ACC112 (cell line): ENCODE data around the gene TMEM239.

ENCODE experiments used
- H2AFZ ChIP-seq: fragments of 200-600 bp; sonication (generic); one replicate; pipeline ENCODE4 v1.6.0; 2017; ENCODE audit warnings: antibody characterized with exemption, low read length; ENCODE audit not compliant: unreplicated experiment
- H3K27ac ChIP-seq: fragments of 200-600 bp; sonication (generic); 2 replicates; pipeline ENCODE4 v1.5.1; 2014; ENCODE audit warnings: low read depth, mild to moderate bottlenecking, antibody characterized with exemption, low read length, moderate library complexity
- H3K27me3 ChIP-seq: fragments of 200-600 bp; sonication (generic); 2 replicates; pipeline ENCODE4 v1.6.1; 2014; ENCODE audit warnings: mild to moderate bottlenecking, antibody characterized with exemption, low read length, moderate library complexity, mixed read lengths; ENCODE audit not compliant: insufficient read depth
- H3K36me3 ChIP-seq: fragments of 200-600 bp; sonication (generic); 2 replicates; pipeline ENCODE4 v1.6.1; 2016; ENCODE audit warnings: mild to moderate bottlenecking, antibody characterized with exemption, low read length, moderate library complexity, mixed read lengths; ENCODE audit not compliant: insufficient read depth
- H3K4me1 ChIP-seq: fragments of 200-600 bp; sonication (generic); one replicate; pipeline ENCODE4 v1.6.1; 2016; ENCODE audit warnings: low read length, mixed read lengths; ENCODE audit not compliant: insufficient read depth, unreplicated experiment, control insufficient read depth
- H3K4me3 ChIP-seq: fragments of 200-600 bp; sonication (generic); 2 replicates; pipeline ENCODE4 v1.5.1; 2014; ENCODE audit warnings: mild to moderate bottlenecking, low read depth, low read length
- H3K79me2 ChIP-seq: fragments of 200-600 bp; sonication (generic); one replicate; pipeline ENCODE4 v1.6.0; 2016; ENCODE audit warnings: low read length; ENCODE audit not compliant: control insufficient read depth, unreplicated experiment, insufficient read depth

Gene TMEM239

GRCh38 chr20:2793471-2793870 is 22.7 kb upstream of the TMEM239 start:
- no peaks in the 10 kb centered on the region for H3K79me2 ChIP-seq
- H3K4me1 ChIP-seq: no peaks in the 10 kb centered on the region
- no peaks in the 10 kb centered on the region for H3K36me3 ChIP-seq
- no peak overlapping the region for H2AFZ ChIP-seq
- H3K4me3 ChIP-seq: no peak overlapping the region
- no peak overlapping the region for H3K27ac ChIP-seq
- peaks cover 65% of the 10 kb centered on the region for H3K27me3 ChIP-seq

- Histone ChIP-seq H3K79me2 (no peaks in the 10 kb centered on the region), H3K4me3 (no peak overlapping the region), H3K36me3 (no peaks in the 10 kb centered on the region), H3K27me3 (peaks cover 60% of the 10 kb centered on the region), H3K27ac (no peak overlapping the region), H2AFZ (no peak overlapping the region), H3K4me1 (no peaks in the 10 kb centered on the region)
These were observed 21.9 kb upstream of the TMEM239 start for GRCh38 chr20:2794202-2794748.

DNA sequence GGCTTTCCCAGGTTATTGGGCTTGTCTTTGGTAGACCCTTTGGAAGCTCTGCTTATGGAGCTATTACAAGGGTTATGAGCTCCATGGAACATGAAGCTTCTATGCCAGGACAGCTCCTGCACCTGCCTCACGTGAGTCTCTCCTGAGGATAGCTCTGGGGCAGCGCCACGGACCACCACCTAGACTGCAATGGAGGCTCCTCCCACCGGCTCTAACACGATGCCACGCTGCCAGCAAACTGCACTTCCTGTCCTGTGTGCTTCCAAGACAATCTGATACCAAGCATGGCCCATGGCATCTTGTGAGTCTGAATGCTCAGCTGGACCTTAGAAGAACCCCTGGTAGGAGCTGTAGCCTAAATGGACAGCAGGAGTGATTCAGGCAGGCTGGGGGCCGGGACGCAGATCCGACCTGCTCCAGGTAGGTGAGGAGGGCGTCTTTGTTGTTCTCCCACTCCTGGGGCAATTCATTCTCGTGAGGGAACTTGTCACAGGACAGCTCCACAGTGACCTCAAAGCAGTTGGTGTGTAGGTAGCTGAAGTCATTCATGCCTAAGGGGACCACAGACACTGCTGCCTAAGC is 21.2 kb upstream of the TMEM239 start:
- no peaks in the 10 kb centered on the region for H3K36me3 ChIP-seq
- H3K27me3 ChIP-seq: peaks cover 60% of the 10 kb centered on the region
- H3K4me1 ChIP-seq: no peaks in the 10 kb centered on the region

DNA sequence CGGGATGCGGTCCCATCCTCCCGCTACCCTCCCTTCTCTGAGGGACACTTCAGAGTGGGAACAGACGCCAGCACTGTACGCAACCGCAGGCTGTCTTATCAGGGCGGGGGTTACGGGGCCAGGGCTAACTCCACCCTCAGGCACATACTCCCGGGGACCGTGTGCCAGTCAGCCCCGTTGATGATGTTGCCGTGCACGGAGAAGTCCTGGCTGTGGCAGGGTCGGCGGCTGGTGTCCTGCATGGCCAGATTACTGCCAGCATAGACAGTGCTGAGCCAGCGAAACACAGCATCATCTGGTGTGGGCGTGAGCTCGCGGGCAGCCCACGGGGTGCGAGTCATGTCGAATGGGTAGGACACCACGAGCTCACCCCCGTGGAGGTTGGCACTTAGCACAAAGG is 20.7 kb upstream of the TMEM239 start:
- Histone ChIP-seq H3K4me3 (no peak overlapping the region), H3K4me1 (no peaks in the 10 kb centered on the region), H2AFZ (no peak overlapping the region), H3K79me2 (no peaks in the 10 kb centered on the region), H3K36me3 (no peaks in the 10 kb centered on the region), H3K27ac (no peak overlapping the region), H3K27me3 (peaks cover 65% of the 10 kb centered on the region)

More for the DNA sequence above, 21.2 kb upstream of the TMEM239 start:
- H3K4me3 ChIP-seq: no peak overlapping the region
- H3K27ac ChIP-seq: no peak overlapping the region
- no peak overlapping the region for H2AFZ ChIP-seq
- H3K79me2 ChIP-seq: no peaks in the 10 kb centered on the region

DNA sequence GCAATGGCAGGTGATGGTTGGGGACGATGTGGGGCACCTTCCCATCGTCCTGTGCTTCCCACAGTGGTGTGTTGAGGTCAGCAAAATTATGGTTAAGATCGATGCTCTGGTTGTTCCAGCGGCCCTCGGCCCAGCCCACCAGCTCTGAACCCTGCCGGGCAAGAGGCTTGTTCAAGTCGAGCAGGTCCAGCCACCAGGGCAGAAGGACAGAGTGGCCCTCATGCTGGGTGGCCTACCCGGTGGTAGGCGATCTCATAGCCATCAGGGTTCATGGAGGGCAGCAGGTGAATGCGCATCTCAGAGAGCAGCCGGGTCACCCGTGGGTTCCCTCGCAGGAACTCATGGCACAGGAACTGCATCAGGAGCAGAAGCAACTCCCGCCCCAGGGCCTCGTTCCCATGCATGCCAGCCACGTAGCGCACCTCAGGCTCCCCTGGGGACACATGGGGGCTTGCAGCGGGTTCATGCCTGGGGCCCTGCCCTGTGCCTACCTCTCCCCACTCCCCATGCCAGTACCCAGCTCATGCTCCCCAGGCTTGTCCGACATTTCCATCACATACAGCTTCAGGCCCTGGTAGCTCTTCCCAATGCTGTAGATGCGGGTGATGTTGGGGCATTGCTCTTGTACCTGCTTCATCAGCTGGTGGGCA is 20.0 kb upstream of the TMEM239 start:
- Histone ChIP-seq H3K36me3 (no peaks in the 10 kb centered on the region), H3K4me3 (no peak overlapping the region), H2AFZ (no peak overlapping the region), H3K79me2 (no peaks in the 10 kb centered on the region), H3K4me1 (no peaks in the 10 kb centered on the region), H3K27ac (no peak overlapping the region), H3K27me3 (peaks cover 66% of the 10 kb centered on the region)

DNA sequence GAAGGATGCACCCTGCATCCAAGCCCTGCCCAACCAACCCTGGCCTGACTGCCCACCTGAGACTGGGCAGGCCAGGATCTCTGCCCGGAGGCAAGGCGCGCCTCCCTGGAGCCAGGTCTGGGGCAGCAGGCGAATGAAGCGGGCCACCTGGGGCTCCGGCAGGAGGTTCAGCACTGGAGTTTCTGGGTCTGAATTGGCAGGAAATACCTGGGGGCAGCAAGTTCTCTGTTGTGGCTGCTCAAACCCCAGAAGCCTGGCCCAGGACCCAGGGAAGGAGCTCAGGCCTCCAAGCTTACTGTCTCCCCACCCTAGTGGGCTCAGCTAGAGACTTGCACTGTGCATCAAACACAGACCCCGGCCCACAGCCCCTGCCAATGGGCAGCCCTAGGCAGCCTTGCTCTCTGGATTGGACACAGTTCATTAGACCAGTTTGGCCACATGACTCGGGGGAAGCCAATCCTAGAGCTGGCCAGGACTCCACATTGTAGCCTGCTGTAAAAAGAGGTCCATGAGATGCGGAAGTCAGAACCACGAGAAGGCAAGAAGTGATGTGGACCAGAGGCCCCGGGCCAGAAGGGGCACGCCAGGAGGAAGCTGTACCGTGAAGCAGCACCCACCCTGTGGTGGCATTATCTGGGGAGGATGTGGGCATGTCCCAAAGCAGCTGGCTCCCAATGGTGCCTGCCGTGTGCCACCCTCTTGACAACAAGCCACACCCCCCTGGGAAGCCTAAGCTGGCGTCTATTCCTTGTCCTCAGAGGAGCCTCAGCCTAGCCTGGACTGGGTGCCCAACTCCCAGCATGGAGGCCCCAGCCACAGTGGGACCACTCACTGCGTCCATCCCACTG is 18.8 kb upstream of the TMEM239 start:
- Histone ChIP-seq H3K36me3 (no peaks in the 10 kb centered on the region), H3K4me3 (no peak overlapping the region), H2AFZ (no peak overlapping the region), H3K4me1 (no peaks in the 10 kb centered on the region), H3K79me2 (no peaks in the 10 kb centered on the region), H3K27ac (no peak overlapping the region), H3K27me3 (peaks cover 65% of the 10 kb centered on the region)

- no peak overlapping the region for H3K4me3 ChIP-seq
- H3K27me3 ChIP-seq: peaks cover 63% of the 10 kb centered on the region
- no peaks in the 10 kb centered on the region for H3K4me1 ChIP-seq
- no peak overlapping the region for H3K27ac ChIP-seq
- H3K79me2 ChIP-seq: no peaks in the 10 kb centered on the region
- no peak overlapping the region for H2AFZ ChIP-seq
- H3K36me3 ChIP-seq: no peaks in the 10 kb centered on the region
These were observed 17.9 kb upstream of the TMEM239 start for GRCh38 chr20:2798095-2798805.

GRCh38 chr20:2798814-2799213 is 17.4 kb upstream of the TMEM239 start:
- Histone ChIP-seq H3K36me3 (no peaks in the 10 kb centered on the region), H3K79me2 (no peaks in the 10 kb centered on the region), H3K4me3 (no peak overlapping the region), H3K4me1 (no peaks in the 10 kb centered on the region), H3K27ac (no peak overlapping the region), H2AFZ (no peak overlapping the region), H3K27me3 (peaks cover 61% of the 10 kb centered on the region)

DNA sequence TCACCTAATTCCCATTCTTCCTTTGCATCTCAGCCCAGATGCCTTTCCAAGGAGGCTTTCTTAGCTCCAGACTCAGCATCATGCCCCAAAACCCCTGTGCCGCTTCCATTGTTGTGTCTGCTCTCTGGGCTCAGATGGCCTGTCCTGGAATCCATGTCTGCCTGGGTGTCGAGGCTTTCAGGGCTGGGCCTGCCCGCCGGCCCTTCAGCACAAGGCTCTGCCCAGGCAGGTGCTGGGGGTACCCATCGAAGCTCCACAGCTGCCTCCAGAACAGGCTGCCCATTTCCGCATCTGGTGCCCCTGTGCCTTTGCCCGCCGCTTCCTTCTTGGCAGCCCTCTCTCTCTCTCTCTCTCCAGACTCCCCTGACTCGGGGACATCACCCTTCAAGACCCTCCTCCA is 16.9 kb upstream of the TMEM239 start:
- Histone ChIP-seq H3K27me3 (peaks cover 61% of the 10 kb centered on the region), H3K4me1 (no peaks in the 10 kb centered on the region), H3K27ac (no peak overlapping the region), H3K4me3 (peak overlapping the region; percentile 68; the same call in 1 of the 2 replicates), H3K79me2 (no peaks in the 10 kb centered on the region), H3K36me3 (no peaks in the 10 kb centered on the region), H2AFZ (no peak overlapping the region)
